Panc1 (cell line): ENCODE measurements around the gene KRT7. TPM values are rescaled to one million over a fixed set of nuclear protein-coding genes. Genes with fewer than 3 reads are reported as not detected.
A peak's percentile ranks its signal among the peaks of the same experiment; 100 is the strongest.
"Not testable (repeated sequence)": the region's sequence is repeated elsewhere in the genome, so short reads cannot be mapped to it uniquely, and the experiment has no call there.

Experiments used
- ATAC-seq: fragments of 200-7000 bp; cut with Tn5 transposase; 2 replicates; pipeline ENCODE4 v1.9.1; 2020; ENCODE audit warnings: mild to moderate bottlenecking, moderate library complexity
- BruUV-seq: library from RNA; stranded (reverse); fragments of 400-500 nt; replicated peaks from 2 replicates; lab custom pipeline; 2021; lab: Mats Ljungman, UMichigan
- CTCF ChIA-PET: fragments of 300-600 bp; sonication (Branson Sonifier 250); formaldehyde crosslinking; loops from one replicate; lab custom pipeline; 2022; ENCODE audit warnings: antibody characterized with exemption; lab: Charles Lee
- POLR2A ChIA-PET: fragments of 300-600 bp; sonication (Branson Sonifier 250); formaldehyde crosslinking; loops from one replicate; lab custom pipeline; 2022; ENCODE audit warnings: antibody characterized with exemption; lab: Charles Lee
- DNase-seq: peaks from one replicate; pipeline ENCODE4 v3.0.0-alpha.2; 2010; ENCODE audit warnings: low read depth, low spot score
- H3K27ac ChIP-seq: 2 replicates; pipeline ENCODE4 v1.5.1; 2011; ENCODE audit warnings: mild to moderate bottlenecking, low read length, inconsistent platforms
- H3K27me3 ChIP-seq: fragments of 200-500 bp; sonication (Bioruptor generic); 2 replicates; pipeline ENCODE4 v1.6.0; 2014; ENCODE audit warnings: low read length, inconsistent platforms; ENCODE audit not compliant: control insufficient read depth, insufficient read depth
- H3K36me3 ChIP-seq: fragments of 200-500 bp; sonication (Bioruptor generic); 2 replicates; pipeline ENCODE4 v1.5.1; 2014; ENCODE audit warnings: inconsistent platforms, mild to moderate bottlenecking, low read length, moderate library complexity; ENCODE audit not compliant: control insufficient read depth, insufficient read depth
- H3K4me1 ChIP-seq: 2 replicates; pipeline ENCODE4 v1.5.1; 2011; ENCODE audit warnings: inconsistent platforms, mild to moderate bottlenecking, low read length, moderate library complexity; ENCODE audit not compliant: control insufficient read depth, insufficient read depth
- H3K4me3 ChIP-seq, 2 experiments: 2 replicates each; pipeline ENCODE4 v1.5.1; 2011 to 2012; ENCODE audit warnings: low read depth in 2 of 2, low read length in 2 of 2, mild to moderate bottlenecking in 2 of 2, inconsistent platforms in 1 of 2, moderate library complexity in 1 of 2
- H3K9me3 ChIP-seq: fragments of 200-500 bp; sonication (Bioruptor generic); 2 replicates; pipeline ENCODE4 v1.5.1; 2014; ENCODE audit warnings: low read depth, mild to moderate bottlenecking, inconsistent platforms, low read length, moderate library complexity; ENCODE audit not compliant: control insufficient read depth, insufficient read depth
- CTCF ChIP-seq: fragments of 450-650 bp; IDR thresholded peaks from 2 replicates; pipeline ENCODE4 v1.5.1; 2017; ENCODE audit warnings: mild to moderate bottlenecking
- POLR2AphosphoS5 ChIP-seq: IDR thresholded peaks from 2 replicates; pipeline ENCODE4 v1.6.1; 2012; ENCODE audit warnings: mild to moderate bottlenecking, low read depth, low read length, moderate library complexity
- REST ChIP-seq, 2 experiments: IDR thresholded peaks; 2 replicates each; pipeline ENCODE4 v1.6.1; 2011 to 2012; ENCODE audit warnings: low read depth in 2 of 2, control low read depth in 1 of 2, low read length in 1 of 2, mild to moderate bottlenecking in 1 of 2, moderate library complexity in 1 of 2; ENCODE audit not compliant: insufficient read depth in 1 of 2
- SIN3A ChIP-seq: IDR thresholded peaks from 2 replicates; pipeline ENCODE4 v1.6.1; 2012; ENCODE audit warnings: low read depth, mild to moderate bottlenecking, low read length, moderate library complexity, borderline replicate concordance; ENCODE audit not compliant: insufficient read depth
- TCF7L2 ChIP-seq: IDR thresholded peaks from 2 replicates; pipeline ENCODE4 v1.6.1; 2011; ENCODE audit warnings: mild to moderate bottlenecking, low read depth, low read length, inconsistent platforms
- in situ Hi-C: cut with HindIII; loops from 2 replicates; pipeline ENCODE4 v1.10.0; 2016; ENCODE audit warnings: low sequenced_read_pairs, low pct_unique_long_range_greater_than_20kb
- intact Hi-C: fragments of 100-400 bp; cut with micrococcal nuclease; formaldehyde crosslinking; loops from one replicate; pipeline ENCODE4 v1.10.0; 2022; ENCODE audit not compliant: unreplicated experiment
- total RNA-seq: library from RNA; stranded (reverse); gene quantifications from one replicate; pipeline ENCODE4 v1.2.1, GENCODE V29; 2021; ENCODE audit not compliant: unreplicated experiment

Gene KRT7
- total RNA-seq, 1 experiment from 2014 or later, result 16.8 TPM

- Histone ChIP-seq H3K4me1 (peaks cover 24% of the 10 kb centered on the region), H3K27ac (peak overlapping the region; percentile 74), H3K4me3 (no peak overlapping the region), H3K9me3 (no peaks in the 10 kb centered on the region), H3K36me3 (no peaks in the 10 kb centered on the region), H3K27me3 (no peaks in the 10 kb centered on the region)
- ATAC-seq (no peak), DNase-seq (no peak)
- TF ChIP-seq CTCF (no peak), SIN3A (no peak), TCF7L2 (no peak), POLR2AphosphoS5 (no peak), REST (IDR thresholded peaks at IDR 0.05; ENCODE audit: insufficient read depth in 1 of 2, low read depth in 2 of 2, low read length in 1 of 2) (no peak)
- POLR2A ChIA-PET, result no interaction called here
- intact Hi-C loops, result no loop called here
- CTCF ChIA-PET, result interaction anchor here (0.6 kb wide), 1 partner anchor 1059 kb away, joined by 3 read pairs; no protein-coding TSS in a partner anchor
- in situ Hi-C loops, result no loop called here
- BruUV-seq, result no TSS peak
Measured at GRCh38 chr12:52285851-52286530, 52.9 kb downstream of the KRT7 start.

- H3K27ac ChIP-seq, result peak overlapping the region; percentile 42
- intact Hi-C loops, H3K27me3 ChIP-seq, ATAC-seq, H3K36me3 ChIP-seq, POLR2A ChIA-PET, in situ Hi-C loops, DNase-seq, H3K4me3 ChIP-seq, H3K9me3 ChIP-seq, BruUV-seq: not testable (repeated sequence)
- TF ChIP-seq CTCF, result peak; percentile 66
- H3K4me1 ChIP-seq, result peaks cover 15% of the 10 kb centered on the region
- CTCF ChIA-PET, result interaction anchor here (0.6 kb wide), 1 partner anchor 1058 kb away, joined by 3 read pairs; no protein-coding TSS in a partner anchor
Measured at GRCh38 chr12:52286857-52287785, 54.1 kb downstream of the KRT7 start.

GRCh38 chr12:52287816-52288805 lies 55.1 kb downstream of the KRT7 start:
- H3K4me3 ChIP-seq, intact Hi-C loops, POLR2A ChIA-PET, H3K36me3 ChIP-seq, H3K9me3 ChIP-seq, H3K27me3 ChIP-seq, CTCF ChIA-PET, ATAC-seq, DNase-seq, in situ Hi-C loops, H3K27ac ChIP-seq, BruUV-seq: not testable (repeated sequence)
- H3K4me1 ChIP-seq, result peaks cover 15% of the 10 kb centered on the region
